ENCODE measurements around the gene CHRNA9.

DNA sequence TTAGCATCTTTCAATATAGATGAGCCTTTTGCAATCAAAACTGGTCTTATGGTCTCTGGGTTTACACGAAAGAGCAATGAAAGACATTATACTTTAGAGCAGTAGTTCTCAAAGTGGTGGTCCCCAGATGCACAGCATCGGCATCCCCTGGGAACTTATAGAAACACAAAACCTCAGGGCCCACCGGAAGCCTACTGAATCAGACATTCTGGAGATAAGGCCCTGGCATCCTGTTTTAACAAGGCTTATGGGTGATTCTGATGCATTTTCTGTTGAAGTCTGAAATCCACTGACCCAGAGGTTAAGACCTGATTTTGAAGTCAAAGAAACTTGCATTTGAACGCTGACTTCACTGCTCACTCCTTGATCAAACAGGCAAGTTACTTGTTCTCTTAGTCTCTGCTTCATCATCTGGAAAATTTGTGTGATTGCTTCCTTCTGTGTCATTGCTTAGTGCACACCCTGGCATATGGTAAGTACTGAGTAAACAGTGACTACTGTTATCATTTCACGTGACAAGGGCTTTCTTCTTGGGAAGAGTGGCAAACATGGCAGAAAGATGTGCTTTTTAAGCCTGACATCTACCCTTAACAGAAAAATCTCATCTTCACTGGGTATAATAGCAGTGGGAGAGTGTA, 14.5 kb downstream of the CHRNA9 start:
- TF ChIP-seq, protein P1, sequence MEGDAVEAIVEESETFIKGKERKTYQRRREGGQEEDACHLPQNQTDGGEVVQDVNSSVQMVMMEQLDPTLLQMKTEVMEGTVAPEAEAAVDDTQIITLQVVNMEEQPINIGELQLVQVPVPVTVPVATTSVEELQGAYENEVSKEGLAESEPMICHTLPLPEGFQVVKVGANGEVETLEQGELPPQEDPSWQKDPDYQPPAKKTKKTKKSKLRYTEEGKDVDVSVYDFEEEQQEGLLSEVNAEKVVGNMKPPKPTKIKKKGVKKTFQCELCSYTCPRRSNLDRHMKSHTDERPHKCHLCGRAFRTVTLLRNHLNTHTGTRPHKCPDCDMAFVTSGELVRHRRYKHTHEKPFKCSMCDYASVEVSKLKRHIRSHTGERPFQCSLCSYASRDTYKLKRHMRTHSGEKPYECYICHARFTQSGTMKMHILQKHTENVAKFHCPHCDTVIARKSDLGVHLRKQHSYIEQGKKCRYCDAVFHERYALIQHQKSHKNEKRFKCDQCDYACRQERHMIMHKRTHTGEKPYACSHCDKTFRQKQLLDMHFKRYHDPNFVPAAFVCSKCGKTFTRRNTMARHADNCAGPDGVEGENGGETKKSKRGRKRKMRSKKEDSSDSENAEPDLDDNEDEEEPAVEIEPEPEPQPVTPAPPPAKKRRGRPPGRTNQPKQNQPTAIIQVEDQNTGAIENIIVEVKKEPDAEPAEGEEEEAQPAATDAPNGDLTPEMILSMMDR (IDR thresholded peaks at IDR 0.05), result no peak
- no peak for TF ChIP-seq POLR2A (IDR thresholded peaks at IDR 0.05)

All from thyroid gland (tissue), 4 donors.